ENCODE measurements around the gene TMEM223. TPM values are rescaled to one million over a fixed set of nuclear protein-coding genes. Genes with fewer than 3 reads are reported as not detected.
"Not testable (repeated sequence)": the region's sequence is repeated elsewhere in the genome, so short reads cannot be mapped to it uniquely, and the experiment has no call there.

Gene TMEM223
- total and polyA plus RNA-seq, 5 experiments from 2014 or later: 15.0 to 57.8 (median 39.1) TPM

GRCh38 chr11:62771144-62772021 lies 20.4 kb downstream of the TMEM223 start, which contains the start of gene TAF6L:
Gene TAF6L, plus strand, starts transcription at chr11:62771396. Its CDS starts 4,388 bp downstream, at chr11:62775784.
- H3K27me3 Mint-ChIP-seq: no peaks in the 10 kb centered on the region
- POLR2A ChIA-PET: interaction anchor here (0.7 to 6.2 kb wide), 24 partner anchors 7 to 197 kb away, joined by 3 to 75 read pairs (median 4); partner anchors contain the start of genes BSCL2, C11orf98, CSKMT and EEF1G
- peaks cover 15 to 34% (median 32%) of the 10 kb centered on the region in 4 donors for H3K4me1 Mint-ChIP-seq
- H3K27ac Mint-ChIP-seq: peak within 1 kb of the TSS; percentile 89 to 98 (median 96)
- H3K9me3 Mint-ChIP-seq: no peaks in the 10 kb centered on the region
- ATAC-seq: peak; percentile 82 to 94
- peaks cover 0 to 22% (median 2%) of the 10 kb centered on the region in 3 donors for H3K36me3 Mint-ChIP-seq
- peak; percentile 78 to 93 (median 83) for DNase-seq
- H3K4me3 Mint-ChIP-seq: peak within 1 kb of the TSS; percentile 84 to 99 (median 96)

GRCh38 chr11:62770778-62771143 lies 21.0 kb downstream of the TMEM223 start:
- Mint-ChIP-seq H3K27me3 (no peaks in the 10 kb centered on the region), H3K27ac (peak overlapping the region; percentile 89 to 98 (median 96)), H3K36me3 (peaks cover 0 to 24% (median 4%) of the 10 kb centered on the region in 3 donors), H3K4me1 (peaks cover 19 to 37% (median 32%) of the 10 kb centered on the region in 4 donors), H3K4me3 (peak overlapping the region; percentile 84 to 99 (median 96)), H3K9me3 (no peaks in the 10 kb centered on the region)
- ATAC-seq (peak in 1 of 2 donors; percentile 10), DNase-seq (no peak)
- POLR2A ChIA-PET: interaction anchor here (0.6 to 6.2 kb wide), 23 partner anchors 10 to 197 kb away, joined by 3 to 75 read pairs (median 4); partner anchors contain the start of genes BSCL2, C11orf98, CSKMT and EEF1G

- not testable (repeated sequence) for ATAC-seq, H3K27me3 Mint-ChIP-seq, DNase-seq, H3K9me3 Mint-ChIP-seq
- Mint-ChIP-seq H3K4me3 (peak overlapping the region in 9 of 10 donors; percentile 90 to 99 (median 97)), H3K4me1 (peaks cover 12 to 36% (median 26%) of the 10 kb centered on the region in 4 donors), H3K36me3 (peaks cover 0 to 19% (median 1%) of the 10 kb centered on the region in 3 donors), H3K27ac (peak overlapping the region in 9 of 10 donors; percentile 53 to 99 (median 98))
- POLR2A ChIA-PET: interaction anchor here (0.5 to 5.9 kb wide), 25 partner anchors 7 to 169 kb away, joined by 3 to 85 read pairs (median 6); partner anchors contain the start of genes C11orf98, CSKMT, GANAB and HNRNPUL2
These were observed 31.0 kb downstream of the TMEM223 start for GRCh38 chr11:62760867-62761227.

GRCh38 chr11:62757846-62758788 lies 33.7 kb downstream of the TMEM223 start:
- H3K27me3 Mint-ChIP-seq: no peaks in the 10 kb centered on the region
- peaks cover 14 to 34% (median 31%) of the 10 kb centered on the region in 4 donors for H3K4me1 Mint-ChIP-seq
- DNase-seq (no peak), ATAC-seq (no peak)
- no peaks in the 10 kb centered on the region for H3K9me3 Mint-ChIP-seq
- peak overlapping the region in 1 of 10 donors; percentile 20 for H3K27ac Mint-ChIP-seq
- POLR2A ChIA-PET: interaction anchor here (0.5 to 5.9 kb wide), 7 partner anchors 12 to 106 kb away, joined by 3 to 75 read pairs (median 3); partner anchors contain the start of genes HNRNPUL2 and TAF6L
- no peak overlapping the region for H3K4me3 Mint-ChIP-seq
- peaks cover 0 to 6% (median 0%) of the 10 kb centered on the region in 3 donors for H3K36me3 Mint-ChIP-seq

- peaks cover 6 to 32% (median 23%) of the 10 kb centered on the region in 4 donors for H3K4me1 Mint-ChIP-seq
- H3K27me3 Mint-ChIP-seq: no peaks in the 10 kb centered on the region
- POLR2A ChIA-PET: interaction anchor here (0.6 to 6.6 kb wide), 16 partner anchors 9 to 181 kb away, joined by 3 to 165 read pairs (median 10); partner anchors contain the start of genes BSCL2, C11orf98, CSKMT and EEF1G
- DNase-seq (no peak), ATAC-seq (no peak)
- H3K27ac Mint-ChIP-seq: peak overlapping the region in 8 of 10 donors; percentile 6 to 100 (median 68)
- peak overlapping the region; percentile 3 to 97 (median 62) for H3K4me3 Mint-ChIP-seq
- peaks cover 0 to 9% (median 0%) of the 10 kb centered on the region in 3 donors for H3K36me3 Mint-ChIP-seq
- no peaks in the 10 kb centered on the region for H3K9me3 Mint-ChIP-seq
These were observed 36.7 kb downstream of the TMEM223 start for GRCh38 chr11:62755086-62755615.

GRCh38 chr11:62753736-62754603 lies 37.8 kb downstream of the TMEM223 start, which contains the start of gene ZBTB3:
Gene ZBTB3, minus strand, starts transcription at chr11:62754160. Its CDS starts 496 bp downstream, at chr11:62753664.
- H3K9me3 Mint-ChIP-seq: no peaks in the 10 kb centered on the region
- H3K36me3 Mint-ChIP-seq: peaks cover 0 to 16% (median 0%) of the 10 kb centered on the region in 3 donors
- ATAC-seq (peak; percentile 95 to 96), DNase-seq (peak; percentile 93 to 100 (median 96))
- peak within 1 kb of the TSS; percentile 91 to 100 (median 97) for H3K4me3 Mint-ChIP-seq
- POLR2A ChIA-PET: interaction anchor here (0.5 to 6.6 kb wide), 52 partner anchors 8 to 1487 kb away, joined by 3 to 165 read pairs (median 5); partner anchors contain the start of genes B3GAT3, BSCL2, C11orf98 and CSKMT
- peaks cover 8 to 43% (median 28%) of the 10 kb centered on the region in 4 donors for H3K4me1 Mint-ChIP-seq
- H3K27me3 Mint-ChIP-seq: no peaks in the 10 kb centered on the region
- peak within 1 kb of the TSS; percentile 88 to 100 (median 99) for H3K27ac Mint-ChIP-seq

- H3K27me3 Mint-ChIP-seq: no peaks in the 10 kb centered on the region
- no peak for DNase-seq
- H3K9me3 Mint-ChIP-seq: no peaks in the 10 kb centered on the region
- H3K4me3 Mint-ChIP-seq: peak overlapping the region; percentile 91 to 100 (median 97)
- peaks cover 0 to 20% (median 0%) of the 10 kb centered on the region in 3 donors for H3K36me3 Mint-ChIP-seq
- peaks cover 11 to 47% (median 31%) of the 10 kb centered on the region in 4 donors for H3K4me1 Mint-ChIP-seq
- POLR2A ChIA-PET: interaction anchor here (0.5 to 6.6 kb wide), 42 partner anchors 9 to 1488 kb away, joined by 3 to 165 read pairs (median 8); partner anchors contain the start of genes B3GAT3, BSCL2, C11orf98 and CSKMT
- ATAC-seq: no peak
- H3K27ac Mint-ChIP-seq: peak overlapping the region; percentile 88 to 100 (median 99)
These were observed 38.6 kb downstream of the TMEM223 start for GRCh38 chr11:62752994-62753735.

GRCh38 chr11:62752177-62752785 lies 39.5 kb downstream of the TMEM223 start:
- peak overlapping the region in 8 of 10 donors; percentile 36 to 97 (median 78) for H3K4me3 Mint-ChIP-seq
- ATAC-seq: no peak
- H3K4me1 Mint-ChIP-seq: peaks cover 11 to 49% (median 31%) of the 10 kb centered on the region in 4 donors
- H3K27me3 Mint-ChIP-seq: no peaks in the 10 kb centered on the region
- H3K27ac Mint-ChIP-seq: peak overlapping the region in 5 of 10 donors; percentile 66 to 99 (median 76)
- peaks cover 0 to 22% (median 0%) of the 10 kb centered on the region in 3 donors for H3K36me3 Mint-ChIP-seq
- DNase-seq: no peak
- H3K9me3 Mint-ChIP-seq: no peaks in the 10 kb centered on the region
- POLR2A ChIA-PET: interaction anchor here (0.6 to 6.6 kb wide), 14 partner anchors 9 to 161 kb away, joined by 3 to 165 read pairs (median 16); partner anchors contain the start of genes BSCL2, C11orf98, GNG3 and HNRNPUL2

GRCh38 chr11:62749931-62750330 lies 41.9 kb downstream of the TMEM223 start:
- not testable (repeated sequence) for H3K27me3 Mint-ChIP-seq

More at GRCh38 chr11:62749931-62750330, 41.9 kb downstream of the TMEM223 start:
- H3K27ac Mint-ChIP-seq: peak overlapping the region in 1 of 10 donors; percentile 27
- H3K4me1 Mint-ChIP-seq: peaks cover 11 to 46% (median 31%) of the 10 kb centered on the region in 4 donors
- DNase-seq, H3K9me3 Mint-ChIP-seq, ATAC-seq, H3K4me3 Mint-ChIP-seq: not testable (repeated sequence)
- POLR2A ChIA-PET: interaction anchor here (0.7 to 6.6 kb wide), 4 partner anchors 12 to 91 kb away, joined by 5 to 165 read pairs (median 12); partner anchors contain the start of genes HNRNPUL2, POLR2G and TTC9C
- H3K36me3 Mint-ChIP-seq: peaks cover 0 to 22% (median 0%) of the 10 kb centered on the region in 3 donors

Data from naive thymus-derived CD8-positive, alpha-beta T cell (primary cell).